Measurements from ENCODE around the gene PRDX2.

Gene PRDX2

GRCh38 chr19:12779162-12779993 is 22.2 kb downstream of the PRDX2 start:
- peak; percentile 86 for DNase-seq

- no peak for DNase-seq
Measured at GRCh38 chr19:12778905-12779161, 22.8 kb downstream of the PRDX2 start.

DNA sequence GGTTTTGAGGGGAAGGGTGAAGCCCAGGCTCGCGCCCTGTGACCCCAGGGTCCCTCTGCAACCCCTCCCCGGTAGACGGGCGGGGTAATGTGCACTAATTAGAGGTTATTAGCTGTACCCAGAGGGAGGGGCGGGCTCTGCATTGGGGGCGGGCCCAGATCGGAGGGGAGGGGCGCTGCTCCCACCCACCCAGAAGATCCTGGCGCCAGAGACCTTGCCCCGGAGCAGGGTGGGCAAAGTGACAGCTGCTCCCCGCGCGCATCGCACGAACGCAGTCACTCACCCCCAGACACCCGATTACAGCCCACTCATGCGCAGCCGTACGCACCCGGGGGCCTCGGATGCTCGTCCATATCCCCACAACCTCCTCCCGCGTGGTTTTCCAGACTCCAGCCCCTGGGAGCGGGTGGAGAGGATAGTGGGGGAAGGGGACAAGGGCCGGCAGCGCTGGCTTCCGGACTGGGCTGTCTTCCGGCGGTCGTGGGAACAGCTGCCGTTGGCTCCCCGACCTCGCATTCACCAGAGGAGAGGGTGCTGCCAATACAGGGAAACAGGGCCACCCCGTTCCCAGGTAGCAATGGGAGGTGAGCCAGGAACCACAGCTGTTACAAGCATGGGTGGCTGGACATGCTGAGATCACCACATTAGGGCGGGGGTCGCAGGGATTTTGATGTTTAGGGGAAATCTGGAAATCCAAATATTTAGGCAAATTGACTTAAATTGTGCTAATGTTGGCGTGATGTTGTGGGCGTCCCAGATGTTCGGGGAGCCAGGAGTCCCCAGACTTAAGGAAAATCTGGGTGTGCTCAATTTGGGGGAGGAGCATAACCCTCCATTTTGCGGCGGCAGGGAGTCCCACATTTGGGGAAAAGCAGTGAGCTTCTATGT is 23.3 kb downstream of the PRDX2 start:
- DNase-seq = peak; percentile 75

DNA sequence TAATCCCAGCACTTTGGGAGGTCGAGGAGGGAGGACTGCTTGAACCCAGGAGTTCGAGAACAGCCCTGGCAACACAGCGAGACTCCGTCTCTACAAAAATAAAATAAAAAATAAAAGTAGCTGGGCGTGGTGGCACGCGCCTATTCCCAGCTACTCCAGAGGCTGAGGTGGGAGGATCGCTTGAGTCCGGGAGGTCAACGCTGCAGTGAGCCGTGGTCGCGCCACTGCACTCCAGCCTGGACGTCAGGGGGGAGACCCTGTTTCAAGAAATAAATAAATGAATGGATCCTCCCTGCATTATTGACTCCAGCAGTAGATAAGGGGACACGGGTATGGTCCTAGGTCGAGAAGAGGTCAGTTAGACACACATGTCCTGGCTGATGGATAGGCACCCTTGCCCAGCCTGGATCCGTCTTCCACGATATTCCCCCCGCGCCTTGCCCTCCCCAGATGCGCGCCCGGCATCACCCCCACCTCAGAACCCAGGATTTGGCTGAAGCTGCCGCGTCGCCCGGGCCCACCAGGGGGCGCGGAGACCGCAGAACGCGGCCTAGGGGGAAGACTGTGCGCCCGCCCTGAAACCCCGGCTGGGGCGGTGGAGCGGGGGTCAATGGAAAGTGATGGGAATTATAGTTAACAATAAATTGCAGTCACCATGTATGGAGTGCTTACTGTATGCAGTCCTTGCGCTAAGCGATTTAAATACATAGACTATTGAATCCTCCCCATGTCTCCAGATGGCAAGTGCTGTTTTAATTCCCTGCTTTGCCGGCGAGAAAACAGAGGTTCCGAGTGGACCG is 24.2 kb downstream of the PRDX2 start:
- DNase-seq = peak; percentile 79

GRCh38 chr19:12774588-12775555 is 26.7 kb downstream of the PRDX2 start, which contains the start of gene HOOK2:
HOOK2 (minus strand) TSS chr19:12775552; CDS start chr19:12775449, 103 bp downstream.
- no peak for DNase-seq

- peak; percentile 38 for DNase-seq
Measured at GRCh38 chr19:12773571-12773970, 28.0 kb downstream of the PRDX2 start.

GRCh38 chr19:12772323-12772722 is 29.3 kb downstream of the PRDX2 start:
- DNase-seq = no peak

DNA sequence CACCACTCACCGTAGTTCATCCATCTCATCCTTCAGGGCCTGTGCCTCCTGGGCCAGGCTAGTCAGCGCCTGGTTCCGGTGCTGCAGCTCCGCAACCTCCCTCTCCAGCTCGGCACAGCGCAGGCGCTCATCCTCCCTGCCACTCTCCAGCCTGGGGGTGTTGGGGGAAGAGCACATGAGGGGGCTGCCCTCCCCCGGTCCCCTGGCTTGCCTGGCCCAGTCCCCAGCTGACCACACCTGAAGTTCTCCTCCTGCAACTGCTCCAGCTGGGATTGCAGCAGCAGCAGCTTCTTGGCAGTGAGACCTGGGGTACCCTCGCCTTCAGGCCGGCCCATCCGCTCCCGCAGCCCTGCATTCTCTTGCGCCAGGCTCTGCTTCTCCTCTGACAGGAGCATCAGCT is 30.7 kb downstream of the PRDX2 start:
- DNase-seq = no peak

DNA sequence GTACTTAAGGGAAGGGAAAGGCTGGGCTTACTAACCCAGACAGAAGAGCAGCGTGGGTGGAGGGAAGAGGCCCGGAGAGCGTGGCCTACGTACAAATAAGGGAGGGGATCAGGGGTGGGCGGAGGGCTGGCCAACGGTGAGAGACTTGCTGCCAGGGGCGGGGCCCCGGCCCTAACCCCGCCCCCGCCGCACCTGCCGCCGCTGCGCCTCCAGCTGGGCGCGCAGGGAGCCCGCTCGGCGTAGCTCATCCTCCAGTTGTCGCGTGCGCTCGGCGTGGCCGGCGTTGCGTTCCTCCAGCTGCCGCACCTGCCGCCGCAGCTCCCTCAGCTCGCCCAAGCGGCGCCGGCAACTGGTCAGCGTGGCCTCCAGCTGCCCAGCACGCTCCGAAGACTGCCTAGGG is 31.9 kb downstream of the PRDX2 start:
- DNase-seq = no peak

GRCh38 chr19:12767666-12768065 is 33.9 kb downstream of the PRDX2 start:
- no peak for DNase-seq

- no peak for DNase-seq
Measured at GRCh38 chr19:12767150-12767549, 34.5 kb downstream of the PRDX2 start.

GRCh38 chr19:12766051-12766521 is 35.5 kb downstream of the PRDX2 start:
- peak; percentile 77 for DNase-seq

DNA sequence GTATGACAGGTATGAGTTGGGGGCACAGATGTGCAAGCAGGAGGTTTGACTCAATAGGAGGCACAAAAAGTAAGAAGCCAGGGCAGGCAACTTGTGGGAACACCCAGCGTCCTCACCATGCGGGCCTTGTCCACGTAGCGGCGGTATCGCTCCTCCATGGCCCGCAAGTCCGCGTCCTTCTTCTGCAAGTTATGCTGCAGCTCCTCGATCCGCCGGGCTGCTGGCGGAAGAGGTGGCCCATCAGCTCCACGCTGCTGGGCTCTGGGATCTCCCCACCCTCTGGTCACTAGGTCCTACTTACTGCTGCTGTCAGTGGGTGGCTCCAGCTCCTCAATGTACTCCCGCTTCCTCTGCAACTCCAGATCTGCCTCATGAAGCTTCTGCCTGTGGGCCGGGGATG is 36.9 kb downstream of the PRDX2 start:
- no peak for DNase-seq

DNA sequence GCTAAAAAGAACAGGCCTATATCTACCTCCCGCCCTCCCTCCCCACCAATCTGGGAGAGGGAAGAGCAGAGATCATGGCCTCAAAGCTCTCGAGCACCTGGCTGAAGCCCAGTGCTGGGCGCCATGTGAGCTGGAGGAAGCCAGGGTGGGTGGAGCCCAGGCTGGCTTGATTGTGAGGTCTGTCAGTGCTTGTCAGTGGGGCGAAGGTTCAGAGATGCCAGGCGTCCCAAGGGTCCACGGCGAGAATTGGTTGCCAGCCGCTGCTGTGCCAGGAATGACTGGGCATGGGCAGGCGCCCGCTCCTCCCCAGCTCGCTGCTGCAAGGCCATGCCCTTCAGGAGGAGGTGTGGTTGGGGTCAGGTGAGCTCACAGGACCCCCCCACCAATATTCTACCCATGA is 38.5 kb downstream of the PRDX2 start:
- no peak for DNase-seq

GRCh38 chr19:12759686-12760085 is 41.9 kb downstream of the PRDX2 start:
- no peak for DNase-seq

GRCh38 chr19:12757544-12758274 is 43.9 kb downstream of the PRDX2 start:
- peak; percentile 53 for DNase-seq

- DNase-seq = no peak
Measured at GRCh38 chr19:12756150-12756883, 45.3 kb downstream of the PRDX2 start.

DNA sequence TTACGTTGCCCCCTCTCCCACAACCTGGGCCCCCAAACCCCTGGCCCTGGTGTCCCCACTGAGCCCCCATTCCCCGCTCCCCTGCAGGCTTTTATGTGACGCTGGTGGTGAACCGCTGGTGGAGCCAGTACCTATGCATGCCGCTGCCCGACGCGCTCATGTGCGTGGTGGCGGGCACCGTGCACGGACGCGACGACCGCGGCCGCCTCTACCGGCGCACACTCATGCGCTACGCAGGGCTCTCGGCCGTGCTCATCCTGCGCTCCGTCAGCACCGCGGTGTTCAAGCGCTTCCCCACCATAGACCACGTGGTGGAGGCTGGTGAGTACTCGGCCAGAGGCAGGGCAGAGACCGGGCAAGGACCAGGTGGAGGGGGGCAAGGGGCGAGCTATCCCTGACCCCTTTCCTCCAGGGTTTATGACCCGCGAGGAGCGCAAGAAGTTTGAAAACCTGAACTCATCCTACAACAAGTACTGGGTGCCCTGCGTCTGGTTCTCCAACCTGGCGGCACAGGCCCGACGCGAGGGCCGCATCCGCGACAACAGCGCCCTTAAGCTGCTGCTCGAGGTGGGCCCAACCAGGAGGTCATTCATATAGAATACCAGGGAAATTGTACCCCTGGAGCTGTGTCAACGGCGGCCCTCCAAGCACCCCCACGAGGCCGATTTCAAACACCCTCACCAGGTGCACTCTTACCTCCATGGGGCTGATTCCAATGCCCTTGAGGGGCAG is 47.0 kb downstream of the PRDX2 start:
- no peak for DNase-seq

- no peak for DNase-seq
Measured at GRCh38 chr19:12752056-12752781, 49.4 kb downstream of the PRDX2 start.
